Measurements from ENCODE around the gene CMIP.

Gene CMIP

GRCh38 chr16:81463296-81463890 lies 18.8 kb downstream of the CMIP start:
- no peak for DNase-seq

GRCh38 chr16:81464279-81464678 lies 19.7 kb downstream of the CMIP start:
- DNase-seq: no peak

GRCh38 chr16:81465375-81465943 lies 20.9 kb downstream of the CMIP start:
- DNase-seq: no peak

GRCh38 chr16:81466356-81466980 lies 21.9 kb downstream of the CMIP start:
- DNase-seq: no peak

GRCh38 chr16:81467072-81467471 lies 22.5 kb downstream of the CMIP start:
- no peak for DNase-seq

GRCh38 chr16:81467815-81468214 lies 23.2 kb downstream of the CMIP start:
- DNase-seq: no peak

GRCh38 chr16:81468269-81468902 lies 23.8 kb downstream of the CMIP start:
- DNase-seq: no peak

- no peak for DNase-seq
Observed at GRCh38 chr16:81469183-81469677, 24.6 kb downstream of the CMIP start.

GRCh38 chr16:81469710-81470535 lies 25.3 kb downstream of the CMIP start:
- DNase-seq: peak; percentile 70

- DNase-seq: no peak
Observed at GRCh38 chr16:81470796-81471636, 26.4 kb downstream of the CMIP start.

- DNase-seq: no peak
Observed at GRCh38 chr16:81471882-81472281, 27.3 kb downstream of the CMIP start.

- DNase-seq: no peak
Observed at GRCh38 chr16:81472391-81472790, 27.8 kb downstream of the CMIP start.

GRCh38 chr16:81473066-81473488 lies 28.5 kb downstream of the CMIP start:
- no peak for DNase-seq

- DNase-seq: no peak
Observed at GRCh38 chr16:81473558-81473957, 28.9 kb downstream of the CMIP start.

- DNase-seq: no peak
Observed at GRCh38 chr16:81473969-81474959, 29.7 kb downstream of the CMIP start.

GRCh38 chr16:81477697-81478693 lies 33.4 kb downstream of the CMIP start:
- DNase-seq: no peak

- DNase-seq: no peak
Observed at GRCh38 chr16:81478876-81479511, 34.4 kb downstream of the CMIP start.

GRCh38 chr16:81480606-81481206 lies 36.1 kb downstream of the CMIP start:
- no peak for DNase-seq

All from central memory CD4-positive, alpha-beta T cell (primary cell).